ENCODE measurements around the gene CPEB3.

CPEB3 gene

DNA sequence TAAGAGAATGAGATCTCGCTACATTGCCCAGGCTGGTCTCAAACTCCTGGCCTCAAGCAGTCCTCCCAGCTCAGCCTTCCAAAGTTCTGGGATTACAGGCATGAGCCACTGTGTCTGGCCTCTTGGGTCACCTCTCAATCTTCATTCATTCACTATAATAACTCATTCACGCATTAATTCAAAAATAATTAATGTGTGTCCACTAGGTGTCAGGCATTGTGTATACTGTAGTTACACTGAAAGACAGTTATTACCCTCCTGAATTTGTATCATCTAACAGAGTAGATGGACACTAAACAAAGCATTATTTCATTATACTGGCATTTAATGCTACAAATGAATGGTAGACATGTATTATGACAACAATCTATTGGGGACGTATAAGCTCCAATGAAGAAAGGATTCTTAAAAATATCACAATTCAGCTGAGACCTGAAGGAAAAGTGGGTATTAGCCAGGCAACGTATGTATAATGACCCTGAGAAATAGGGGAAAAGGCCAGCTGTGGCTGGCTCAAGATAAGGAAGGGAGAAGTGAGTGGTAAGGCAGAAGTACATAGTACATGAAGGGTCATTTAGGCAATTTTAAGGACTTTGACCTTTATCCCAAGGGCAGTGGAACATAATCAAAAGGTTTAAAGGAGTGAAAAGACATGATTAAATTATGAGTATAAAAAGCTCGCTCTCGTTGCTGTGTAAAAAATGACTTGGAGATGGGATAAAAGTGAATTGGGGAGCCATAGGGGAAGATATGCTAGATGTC, 216.6 kb downstream of the CPEB3 start:
- Histone ChIP-seq H2AFZ (ENCODE audit: low read length, unreplicated experiment) (no peak overlapping the region), H3K4me1 (ENCODE audit: control insufficient read depth, insufficient read depth, low read length, unreplicated experiment) (no peaks in the 10 kb centered on the region), H3K27ac (ENCODE audit: low read depth, low read length) (no peak overlapping the region), H3K36me3 (ENCODE audit: insufficient read depth, low read length) (no peaks in the 10 kb centered on the region), H3K79me2 (ENCODE audit: control insufficient read depth, insufficient read depth, low read length, unreplicated experiment) (no peaks in the 10 kb centered on the region), H3K4me3 (ENCODE audit: low read depth, low read length) (no peak overlapping the region), H3K27me3 (ENCODE audit: insufficient read depth, low read length) (no peaks in the 10 kb centered on the region)

DNA sequence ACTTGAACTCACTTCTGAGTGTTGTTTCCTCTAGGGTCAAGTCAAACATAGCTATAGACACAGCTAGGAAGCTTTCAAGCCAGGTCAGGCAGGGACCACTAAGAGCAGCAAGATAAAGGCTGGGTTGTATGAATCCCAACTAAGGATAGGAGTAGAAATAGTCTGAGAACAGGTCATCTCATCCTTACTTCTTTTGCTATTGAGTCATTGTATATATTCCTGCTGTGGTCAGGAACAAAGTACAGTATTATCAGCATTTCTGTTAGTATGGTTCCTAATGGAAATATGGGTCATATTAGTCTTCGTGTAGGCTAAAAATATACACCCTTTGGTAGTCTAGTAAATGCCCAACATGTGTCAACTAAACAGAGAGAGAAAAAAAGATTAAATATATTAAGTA, 222.0 kb downstream of the CPEB3 start:
- H3K4me1 ChIP-seq (ENCODE audit: control insufficient read depth, insufficient read depth, low read length, unreplicated experiment) = no peaks in the 10 kb centered on the region
- no peak overlapping the region for H2AFZ ChIP-seq (ENCODE audit: low read length, unreplicated experiment)
- H3K36me3 ChIP-seq (ENCODE audit: insufficient read depth, low read length) = no peaks in the 10 kb centered on the region
- H3K27ac ChIP-seq (ENCODE audit: low read depth, low read length) = no peak overlapping the region
- no peaks in the 10 kb centered on the region for H3K27me3 ChIP-seq (ENCODE audit: insufficient read depth, low read length)
- no peaks in the 10 kb centered on the region for H3K79me2 ChIP-seq (ENCODE audit: control insufficient read depth, insufficient read depth, low read length, unreplicated experiment)
- no peak overlapping the region for H3K4me3 ChIP-seq (ENCODE audit: low read depth, low read length)

DNA sequence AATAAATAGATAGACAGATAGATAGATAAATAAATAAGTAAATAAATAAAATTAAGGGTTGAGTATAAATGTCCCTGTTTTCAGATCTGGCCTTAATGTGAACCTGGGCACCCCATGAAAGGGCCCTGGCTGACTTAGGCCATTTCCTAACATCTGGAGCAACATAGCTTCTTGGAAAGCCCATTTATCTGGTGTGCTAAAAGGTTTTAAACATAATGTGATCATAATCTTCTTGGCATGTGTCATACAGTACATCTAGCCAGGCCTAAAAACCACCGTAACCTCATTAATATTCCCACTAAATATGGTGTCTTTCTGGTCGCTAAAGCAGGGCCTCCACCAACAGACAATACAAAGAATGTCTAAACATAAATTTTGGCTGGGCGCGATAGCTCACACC, 224.5 kb downstream of the CPEB3 start:
- Histone ChIP-seq H3K27ac (ENCODE audit: low read depth, low read length) (no peak overlapping the region), H3K4me1 (ENCODE audit: control insufficient read depth, insufficient read depth, low read length, unreplicated experiment) (no peaks in the 10 kb centered on the region), H3K79me2 (ENCODE audit: control insufficient read depth, insufficient read depth, low read length, unreplicated experiment) (no peaks in the 10 kb centered on the region), H2AFZ (ENCODE audit: low read length, unreplicated experiment) (no peak overlapping the region), H3K4me3 (ENCODE audit: low read depth, low read length) (no peak overlapping the region), H3K27me3 (ENCODE audit: insufficient read depth, low read length) (no peaks in the 10 kb centered on the region), H3K36me3 (ENCODE audit: insufficient read depth, low read length) (no peaks in the 10 kb centered on the region)

DNA sequence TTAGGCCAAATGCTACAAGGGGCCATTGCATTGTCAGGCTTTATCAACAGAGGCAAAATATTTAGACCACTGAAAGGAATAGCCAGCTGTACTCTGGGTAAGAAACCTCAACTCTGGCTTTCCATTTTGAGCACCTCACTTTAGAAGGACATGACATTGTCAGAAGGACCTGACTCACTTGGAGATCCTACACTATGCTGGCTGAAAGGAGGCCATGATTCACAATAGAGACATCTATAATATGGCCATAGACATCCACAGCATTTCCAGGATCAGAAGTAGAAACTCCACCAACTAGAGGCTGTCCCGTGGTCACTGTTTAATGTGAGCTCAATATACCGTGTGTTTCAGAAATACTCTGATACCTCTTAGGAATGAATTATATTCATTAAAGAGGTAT, 226.4 kb downstream of the CPEB3 start:
- no peaks in the 10 kb centered on the region for H3K4me1 ChIP-seq (ENCODE audit: control insufficient read depth, insufficient read depth, low read length, unreplicated experiment)
- H3K4me3 ChIP-seq (ENCODE audit: low read depth, low read length) = no peak overlapping the region
- no peak overlapping the region for H3K27ac ChIP-seq (ENCODE audit: low read depth, low read length)
- H3K36me3 ChIP-seq (ENCODE audit: insufficient read depth, low read length) = no peaks in the 10 kb centered on the region
- no peak overlapping the region for H2AFZ ChIP-seq (ENCODE audit: low read length, unreplicated experiment)
- H3K79me2 ChIP-seq (ENCODE audit: control insufficient read depth, insufficient read depth, low read length, unreplicated experiment) = no peaks in the 10 kb centered on the region
- no peaks in the 10 kb centered on the region for H3K27me3 ChIP-seq (ENCODE audit: insufficient read depth, low read length)

DNA sequence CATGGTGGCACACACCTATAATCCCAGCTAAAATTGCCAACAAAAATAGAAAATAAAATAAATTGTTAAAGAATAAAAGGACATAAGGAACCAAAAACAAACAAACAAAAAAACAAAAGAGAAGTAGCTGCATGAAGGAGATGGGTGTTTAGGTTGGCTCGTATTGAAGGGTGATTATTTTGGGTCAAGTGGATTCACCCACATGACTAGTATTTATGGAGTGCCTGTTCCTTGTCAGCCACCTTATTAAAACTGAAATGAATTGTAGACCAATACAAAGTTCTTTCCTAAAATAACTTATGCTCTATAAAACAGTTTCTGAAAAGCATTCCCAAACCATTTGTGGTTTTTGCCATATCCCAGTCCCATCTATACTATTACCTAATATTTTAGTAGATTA, 228.6 kb downstream of the CPEB3 start:
- Histone ChIP-seq H3K27ac (ENCODE audit: low read depth, low read length) (no peak overlapping the region), H3K36me3 (ENCODE audit: insufficient read depth, low read length) (no peaks in the 10 kb centered on the region), H2AFZ (ENCODE audit: low read length, unreplicated experiment) (no peak overlapping the region), H3K4me1 (ENCODE audit: control insufficient read depth, insufficient read depth, low read length, unreplicated experiment) (no peaks in the 10 kb centered on the region), H3K4me3 (ENCODE audit: low read depth, low read length) (no peak overlapping the region), H3K79me2 (ENCODE audit: control insufficient read depth, insufficient read depth, low read length, unreplicated experiment) (no peaks in the 10 kb centered on the region), H3K27me3 (ENCODE audit: insufficient read depth, low read length) (no peaks in the 10 kb centered on the region)

DNA sequence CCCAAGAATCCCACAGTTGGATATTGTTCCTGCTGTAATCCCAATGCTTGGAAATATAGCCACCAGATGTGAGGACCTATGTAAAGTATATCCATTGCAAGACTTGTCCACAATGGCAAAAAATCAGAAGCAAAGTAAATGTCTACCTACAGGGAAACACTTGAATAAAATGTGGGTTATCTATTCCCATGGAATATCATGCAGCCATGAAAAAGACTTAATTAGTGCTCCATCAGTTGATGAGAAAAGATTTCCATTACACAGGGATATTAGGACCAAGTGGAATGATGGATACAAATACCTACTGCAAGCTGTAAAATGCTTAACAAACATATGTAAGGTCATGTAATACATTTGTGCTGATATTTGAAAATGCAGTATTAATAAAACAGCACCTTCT, 236.1 kb downstream of the CPEB3 start:
- no peak overlapping the region for H3K27ac ChIP-seq (ENCODE audit: low read depth, low read length)
- no peak overlapping the region for H3K4me3 ChIP-seq (ENCODE audit: low read depth, low read length)
- no peaks in the 10 kb centered on the region for H3K27me3 ChIP-seq (ENCODE audit: insufficient read depth, low read length)
- H2AFZ ChIP-seq (ENCODE audit: low read length, unreplicated experiment) = no peak overlapping the region
- no peaks in the 10 kb centered on the region for H3K36me3 ChIP-seq (ENCODE audit: insufficient read depth, low read length)
- no peaks in the 10 kb centered on the region for H3K79me2 ChIP-seq (ENCODE audit: control insufficient read depth, insufficient read depth, low read length, unreplicated experiment)
- H3K4me1 ChIP-seq (ENCODE audit: control insufficient read depth, insufficient read depth, low read length, unreplicated experiment) = no peaks in the 10 kb centered on the region

DNA sequence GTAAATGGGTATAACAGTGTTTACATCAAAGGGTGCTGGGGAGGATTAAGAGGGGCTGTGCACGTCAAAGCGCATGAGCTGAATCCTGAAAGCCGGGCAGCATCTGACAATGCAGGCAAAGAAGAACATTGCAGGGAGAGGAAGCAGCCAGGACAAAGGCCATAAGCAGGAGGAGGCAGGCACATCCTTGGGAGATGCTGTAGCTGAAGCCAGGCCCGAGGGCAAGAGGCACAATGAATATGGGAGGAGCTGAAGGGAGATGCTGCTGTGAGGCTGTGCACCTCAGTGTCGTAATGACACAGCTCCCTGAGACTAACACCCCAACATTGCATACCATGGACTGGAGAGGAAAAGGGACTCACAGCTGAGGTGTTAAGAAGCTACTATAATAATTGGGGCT, 238.1 kb downstream of the CPEB3 start:
- no peak overlapping the region for H3K4me3 ChIP-seq (ENCODE audit: low read depth, low read length)

DNA sequence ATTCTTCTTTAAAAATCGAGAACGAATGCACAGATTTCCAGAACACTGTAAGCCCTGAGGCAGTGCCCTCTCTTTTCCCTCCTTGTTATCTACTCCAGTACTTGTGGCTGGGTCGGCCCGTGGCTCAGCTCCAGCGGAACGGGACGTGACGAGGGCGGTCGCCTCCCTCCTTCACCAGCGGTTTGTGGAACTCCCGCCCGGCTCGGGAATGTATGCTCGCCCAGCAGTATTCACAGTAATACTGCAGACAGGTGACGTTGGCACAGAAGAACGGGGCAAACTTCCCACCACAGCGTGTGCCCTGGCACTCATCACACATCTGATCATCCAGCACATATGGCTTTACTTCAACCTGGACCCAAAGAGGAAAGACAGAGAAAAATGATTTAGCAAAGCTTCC, 238.8 kb downstream of the CPEB3 start:
- no peak overlapping the region for H3K4me3 ChIP-seq (ENCODE audit: low read depth, low read length)
- H2AFZ ChIP-seq (ENCODE audit: low read length, unreplicated experiment) = no peak overlapping the region
- no peak overlapping the region for H3K27ac ChIP-seq (ENCODE audit: low read depth, low read length)
- H3K36me3 ChIP-seq (ENCODE audit: insufficient read depth, low read length) = no peaks in the 10 kb centered on the region
- H3K4me1 ChIP-seq (ENCODE audit: control insufficient read depth, insufficient read depth, low read length, unreplicated experiment) = no peaks in the 10 kb centered on the region
- no peaks in the 10 kb centered on the region for H3K27me3 ChIP-seq (ENCODE audit: insufficient read depth, low read length)
- no peaks in the 10 kb centered on the region for H3K79me2 ChIP-seq (ENCODE audit: control insufficient read depth, insufficient read depth, low read length, unreplicated experiment)

More for the DNA sequence above, 238.1 kb downstream of the CPEB3 start:
- H3K27ac ChIP-seq (ENCODE audit: low read depth, low read length) = no peak overlapping the region
- no peak overlapping the region for H2AFZ ChIP-seq (ENCODE audit: low read length, unreplicated experiment)
- no peaks in the 10 kb centered on the region for H3K79me2 ChIP-seq (ENCODE audit: control insufficient read depth, insufficient read depth, low read length, unreplicated experiment)
- no peaks in the 10 kb centered on the region for H3K4me1 ChIP-seq (ENCODE audit: control insufficient read depth, insufficient read depth, low read length, unreplicated experiment)
- no peaks in the 10 kb centered on the region for H3K27me3 ChIP-seq (ENCODE audit: insufficient read depth, low read length)
- H3K36me3 ChIP-seq (ENCODE audit: insufficient read depth, low read length) = no peaks in the 10 kb centered on the region

DNA sequence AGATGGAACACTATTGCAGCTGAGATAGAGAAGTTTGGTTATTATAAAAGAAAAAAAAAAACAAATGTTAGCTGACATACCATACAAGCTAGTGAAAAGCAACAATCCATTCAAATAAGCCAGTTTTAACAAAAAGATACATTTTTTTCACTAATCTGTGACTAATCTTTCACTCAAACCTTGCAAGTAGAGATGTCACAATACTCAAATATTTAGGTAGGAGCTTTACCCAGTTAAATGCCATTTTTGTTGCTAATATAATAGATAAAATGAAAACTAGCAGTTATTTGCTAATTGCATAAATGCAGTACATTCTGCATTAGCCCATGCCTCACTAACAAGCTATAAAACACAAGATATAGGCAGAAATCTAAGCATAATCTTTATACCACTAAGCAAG, 243.7 kb downstream of the CPEB3 start:
- Histone ChIP-seq H3K79me2 (ENCODE audit: control insufficient read depth, insufficient read depth, low read length, unreplicated experiment) (no peaks in the 10 kb centered on the region), H3K36me3 (ENCODE audit: insufficient read depth, low read length) (no peaks in the 10 kb centered on the region), H3K27me3 (ENCODE audit: insufficient read depth, low read length) (no peaks in the 10 kb centered on the region), H3K4me3 (ENCODE audit: low read depth, low read length) (no peak overlapping the region), H2AFZ (ENCODE audit: low read length, unreplicated experiment) (no peak overlapping the region), H3K4me1 (ENCODE audit: control insufficient read depth, insufficient read depth, low read length, unreplicated experiment) (no peaks in the 10 kb centered on the region), H3K27ac (ENCODE audit: low read depth, low read length) (no peak overlapping the region)

DNA sequence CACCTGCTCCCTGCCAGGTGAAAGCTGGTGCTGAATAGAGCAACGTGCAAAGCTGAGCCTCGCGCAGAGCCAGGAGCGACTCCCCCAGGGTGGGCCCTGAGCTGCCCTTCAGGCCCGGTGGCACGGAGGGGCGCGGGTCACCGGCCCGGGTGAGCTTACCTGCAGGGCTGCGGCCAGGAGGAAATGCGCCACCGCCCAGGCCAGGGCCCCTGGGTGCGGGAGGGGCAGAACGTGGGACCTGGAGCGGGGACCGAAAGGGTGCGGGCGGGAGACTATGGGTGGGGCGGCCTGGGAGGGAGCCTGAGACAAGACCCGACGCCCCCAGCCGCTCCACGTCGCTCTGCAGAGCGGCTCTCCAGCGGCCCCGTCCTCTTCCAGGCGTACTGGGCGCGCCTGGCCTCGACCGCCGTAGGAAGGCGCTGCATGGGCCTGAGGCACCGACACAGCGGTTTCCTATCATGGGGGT, 245.2 kb downstream of the CPEB3 start:
- Histone ChIP-seq H3K36me3 (ENCODE audit: insufficient read depth, low read length) (no peaks in the 10 kb centered on the region), H3K4me3 (ENCODE audit: low read depth, low read length) (no peak overlapping the region), H3K27me3 (ENCODE audit: insufficient read depth, low read length) (no peaks in the 10 kb centered on the region), H3K4me1 (ENCODE audit: control insufficient read depth, insufficient read depth, low read length, unreplicated experiment) (no peaks in the 10 kb centered on the region), H3K79me2 (ENCODE audit: control insufficient read depth, insufficient read depth, low read length, unreplicated experiment) (no peaks in the 10 kb centered on the region), H2AFZ (ENCODE audit: low read length, unreplicated experiment) (no peak overlapping the region), H3K27ac (ENCODE audit: low read depth, low read length) (no peak overlapping the region)

DNA sequence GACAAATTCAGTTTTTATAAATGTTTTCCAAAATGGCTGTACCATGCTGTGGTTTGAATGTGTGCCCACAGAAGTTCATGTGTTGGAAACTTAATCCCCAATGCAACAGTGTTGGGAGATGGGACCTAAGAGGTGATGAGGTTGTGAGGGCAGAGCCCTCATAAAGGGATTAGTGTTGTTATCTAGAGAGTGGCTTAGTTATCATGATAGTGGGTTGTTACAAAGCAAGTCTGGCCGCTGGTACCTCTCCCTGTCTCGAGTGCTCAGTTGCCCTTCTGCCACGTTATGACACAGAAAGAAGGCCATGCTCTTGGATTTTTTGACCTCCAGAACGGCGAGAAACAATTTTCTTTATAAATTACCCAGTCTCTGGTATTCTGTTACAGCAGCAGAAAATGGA, 248.3 kb downstream of the CPEB3 start:
- Histone ChIP-seq H3K4me3 (ENCODE audit: low read depth, low read length) (no peak overlapping the region), H3K4me1 (ENCODE audit: control insufficient read depth, insufficient read depth, low read length, unreplicated experiment) (no peaks in the 10 kb centered on the region), H3K27me3 (ENCODE audit: insufficient read depth, low read length) (no peaks in the 10 kb centered on the region), H3K27ac (ENCODE audit: low read depth, low read length) (no peak overlapping the region), H2AFZ (ENCODE audit: low read length, unreplicated experiment) (no peak overlapping the region), H3K79me2 (ENCODE audit: control insufficient read depth, insufficient read depth, low read length, unreplicated experiment) (no peaks in the 10 kb centered on the region), H3K36me3 (ENCODE audit: insufficient read depth, low read length) (no peaks in the 10 kb centered on the region)

All from ACC112 (cell line).